GM12874 (cell line): ENCODE results near the gene RIPOR3.

ENCODE experiments used
- CTCF ChIP-seq: IDR thresholded peaks from 2 replicates; pipeline ENCODE4 v1.5.1; 2011; ENCODE audit warnings: low read depth, mild to moderate bottlenecking, control low read depth, low read length, moderate library complexity; ENCODE audit not compliant: insufficient read depth

Gene RIPOR3

GRCh38 chr20:50731055-50731929 is 40.0 kb upstream of the RIPOR3 start, which contains the start of gene PARD6B:
PARD6B (plus strand) TSS chr20:50731580; CDS start chr20:50731787, 207 bp downstream.
- no peak for TF ChIP-seq CTCF

GRCh38 chr20:50730765-50731054 is 39.4 kb upstream of the RIPOR3 start:
- TF ChIP-seq CTCF: no peak

GRCh38 chr20:50729901-50730764 is 38.8 kb upstream of the RIPOR3 start:
- TF ChIP-seq CTCF: no peak

GRCh38 chr20:50728981-50729874 is 37.9 kb upstream of the RIPOR3 start:
- TF ChIP-seq CTCF: no peak

- TF ChIP-seq CTCF: no peak
These were observed 37.2 kb upstream of the RIPOR3 start for GRCh38 chr20:50728486-50728980.

GRCh38 chr20:50727792-50728485 is 36.6 kb upstream of the RIPOR3 start:
- no peak for TF ChIP-seq CTCF
